ENCODE results near the gene PLA2G6. TPM values are rescaled to one million over a fixed set of nuclear protein-coding genes. Genes with fewer than 3 reads are reported as not detected.

PLA2G6 gene, protein sequence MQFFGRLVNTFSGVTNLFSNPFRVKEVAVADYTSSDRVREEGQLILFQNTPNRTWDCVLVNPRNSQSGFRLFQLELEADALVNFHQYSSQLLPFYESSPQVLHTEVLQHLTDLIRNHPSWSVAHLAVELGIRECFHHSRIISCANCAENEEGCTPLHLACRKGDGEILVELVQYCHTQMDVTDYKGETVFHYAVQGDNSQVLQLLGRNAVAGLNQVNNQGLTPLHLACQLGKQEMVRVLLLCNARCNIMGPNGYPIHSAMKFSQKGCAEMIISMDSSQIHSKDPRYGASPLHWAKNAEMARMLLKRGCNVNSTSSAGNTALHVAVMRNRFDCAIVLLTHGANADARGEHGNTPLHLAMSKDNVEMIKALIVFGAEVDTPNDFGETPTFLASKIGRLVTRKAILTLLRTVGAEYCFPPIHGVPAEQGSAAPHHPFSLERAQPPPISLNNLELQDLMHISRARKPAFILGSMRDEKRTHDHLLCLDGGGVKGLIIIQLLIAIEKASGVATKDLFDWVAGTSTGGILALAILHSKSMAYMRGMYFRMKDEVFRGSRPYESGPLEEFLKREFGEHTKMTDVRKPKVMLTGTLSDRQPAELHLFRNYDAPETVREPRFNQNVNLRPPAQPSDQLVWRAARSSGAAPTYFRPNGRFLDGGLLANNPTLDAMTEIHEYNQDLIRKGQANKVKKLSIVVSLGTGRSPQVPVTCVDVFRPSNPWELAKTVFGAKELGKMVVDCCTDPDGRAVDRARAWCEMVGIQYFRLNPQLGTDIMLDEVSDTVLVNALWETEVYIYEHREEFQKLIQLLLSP
- 100 to 1,000 TPM in 2 of 4 donors, 10 to 100 TPM in 2; 30.7 to 327 (median 72.3) TPM for total RNA-seq

DNA sequence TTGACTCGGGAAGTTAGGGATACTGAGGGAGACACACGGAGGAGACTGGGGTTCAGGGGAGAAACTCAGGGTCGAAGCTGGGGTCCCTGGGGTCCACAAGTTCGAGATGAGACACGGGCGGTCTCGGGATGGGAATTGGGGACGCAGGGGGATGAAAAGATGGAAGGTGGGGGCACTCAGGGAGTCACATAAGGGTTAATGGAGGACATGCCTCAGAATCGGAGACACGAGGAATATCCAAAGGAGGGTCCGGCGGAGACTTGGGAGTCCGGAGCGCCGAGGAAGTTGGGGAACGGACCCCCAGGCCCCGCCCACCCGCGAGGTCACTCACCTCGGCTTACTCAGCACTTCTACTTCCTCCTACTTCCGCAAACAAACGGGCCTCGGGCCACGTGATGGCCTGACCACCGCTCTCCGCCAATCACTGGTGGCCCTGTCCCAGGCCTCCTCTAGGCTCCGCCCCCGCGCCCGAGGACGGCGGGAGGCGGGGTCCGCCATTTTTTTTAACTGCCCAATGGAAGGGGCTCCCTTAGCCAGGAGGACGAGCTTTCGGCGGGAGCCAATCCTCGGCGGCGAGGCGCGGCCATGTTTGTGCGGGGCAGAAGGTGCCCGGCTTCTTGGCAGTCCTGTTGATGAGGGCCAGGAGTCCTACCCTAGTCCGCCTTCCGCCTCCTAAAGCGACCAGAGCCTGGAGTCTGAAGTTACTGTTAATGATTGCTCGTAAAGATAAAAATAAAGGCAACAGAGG lies at the start of gene PLA2G6:
PLA2G6 (minus strand) TSS at position 378 of the 748 bp plus-strand sequence. CDS start 12,404 bp downstream, outside the sequence.
- no peaks in the 10 kb centered on the region for H3K9me3 ChIP-seq
- peak; percentile 99 for DNase-seq
- peak within 1 kb of the TSS; percentile 47 to 66 (median 59) for H3K4me3 ChIP-seq
- H3K36me3 ChIP-seq: no peaks in the 10 kb centered on the region
- peak within 1 kb of the TSS; percentile 88 to 96 (median 92) for H3K27ac ChIP-seq
- peaks cover 22 to 54% (median 28%) of the 10 kb centered on the region in 4 donors for H3K4me1 ChIP-seq
- TF ChIP-seq POLR2AphosphoS5 (IDR thresholded peaks at IDR 0.05) (peak; percentile 24 to 58 (median 50)), EP300 (IDR thresholded peaks at IDR 0.05; ENCODE audit: low read depth) (no peak), POLR2A (IDR thresholded peaks at IDR 0.05) (peak; percentile 43)
- TF ChIP-seq, protein P1, sequence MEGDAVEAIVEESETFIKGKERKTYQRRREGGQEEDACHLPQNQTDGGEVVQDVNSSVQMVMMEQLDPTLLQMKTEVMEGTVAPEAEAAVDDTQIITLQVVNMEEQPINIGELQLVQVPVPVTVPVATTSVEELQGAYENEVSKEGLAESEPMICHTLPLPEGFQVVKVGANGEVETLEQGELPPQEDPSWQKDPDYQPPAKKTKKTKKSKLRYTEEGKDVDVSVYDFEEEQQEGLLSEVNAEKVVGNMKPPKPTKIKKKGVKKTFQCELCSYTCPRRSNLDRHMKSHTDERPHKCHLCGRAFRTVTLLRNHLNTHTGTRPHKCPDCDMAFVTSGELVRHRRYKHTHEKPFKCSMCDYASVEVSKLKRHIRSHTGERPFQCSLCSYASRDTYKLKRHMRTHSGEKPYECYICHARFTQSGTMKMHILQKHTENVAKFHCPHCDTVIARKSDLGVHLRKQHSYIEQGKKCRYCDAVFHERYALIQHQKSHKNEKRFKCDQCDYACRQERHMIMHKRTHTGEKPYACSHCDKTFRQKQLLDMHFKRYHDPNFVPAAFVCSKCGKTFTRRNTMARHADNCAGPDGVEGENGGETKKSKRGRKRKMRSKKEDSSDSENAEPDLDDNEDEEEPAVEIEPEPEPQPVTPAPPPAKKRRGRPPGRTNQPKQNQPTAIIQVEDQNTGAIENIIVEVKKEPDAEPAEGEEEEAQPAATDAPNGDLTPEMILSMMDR (IDR thresholded peaks at IDR 0.05): no peak
- intact Hi-C loops (cut with DNase I; ENCODE audit: low total_unique reads) (no loop called here), in situ Hi-C loops (cut with MboI; ENCODE audit: low pct_ligation_motif_present in 1 of 4, low pct_unique_long_range_greater_than_20kb in 1 of 4, low sequenced_read_pairs in 3 of 4) (no loop called here)
- H3K27me3 ChIP-seq: no peaks in the 10 kb centered on the region
- 0 to 1% methylated on average over 19 to 44 of the region's 48 CpGs for WGBS, 2 donors (ENCODE audit: low coverage in 1 of 2)

DNA sequence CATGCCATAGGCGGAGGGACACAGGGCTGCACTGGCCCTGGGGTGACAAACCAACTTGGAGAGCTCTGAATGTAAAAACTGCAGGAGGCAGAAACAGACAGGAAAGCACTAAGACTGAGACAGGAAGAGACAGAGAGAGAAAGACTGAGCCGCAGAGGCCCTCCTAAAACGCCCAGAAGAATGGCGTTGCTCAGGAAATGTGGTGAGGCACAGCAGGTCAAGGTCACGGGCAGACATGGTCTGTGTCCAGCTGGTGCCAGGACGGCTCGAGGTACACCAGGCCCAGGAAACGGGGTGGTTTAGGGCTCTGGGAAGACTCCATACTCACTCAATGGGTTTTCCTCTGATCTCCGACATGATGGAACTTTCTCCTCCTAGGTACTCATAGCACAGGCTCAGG lies 49.3 kb upstream of the PLA2G6 start:
- H3K27ac ChIP-seq: peak overlapping the region in 3 of 4 donors; percentile 69 to 77 (median 71)
- in situ Hi-C loops (cut with MboI; ENCODE audit: low pct_ligation_motif_present in 1 of 4, low pct_unique_long_range_greater_than_20kb in 1 of 4, low sequenced_read_pairs in 3 of 4): loop anchor here in 1 of 4 donors (25.0 kb wide), 1 partner anchor 119 kb away; the partner anchor contains the start of gene BAIAP2L2

DNA sequence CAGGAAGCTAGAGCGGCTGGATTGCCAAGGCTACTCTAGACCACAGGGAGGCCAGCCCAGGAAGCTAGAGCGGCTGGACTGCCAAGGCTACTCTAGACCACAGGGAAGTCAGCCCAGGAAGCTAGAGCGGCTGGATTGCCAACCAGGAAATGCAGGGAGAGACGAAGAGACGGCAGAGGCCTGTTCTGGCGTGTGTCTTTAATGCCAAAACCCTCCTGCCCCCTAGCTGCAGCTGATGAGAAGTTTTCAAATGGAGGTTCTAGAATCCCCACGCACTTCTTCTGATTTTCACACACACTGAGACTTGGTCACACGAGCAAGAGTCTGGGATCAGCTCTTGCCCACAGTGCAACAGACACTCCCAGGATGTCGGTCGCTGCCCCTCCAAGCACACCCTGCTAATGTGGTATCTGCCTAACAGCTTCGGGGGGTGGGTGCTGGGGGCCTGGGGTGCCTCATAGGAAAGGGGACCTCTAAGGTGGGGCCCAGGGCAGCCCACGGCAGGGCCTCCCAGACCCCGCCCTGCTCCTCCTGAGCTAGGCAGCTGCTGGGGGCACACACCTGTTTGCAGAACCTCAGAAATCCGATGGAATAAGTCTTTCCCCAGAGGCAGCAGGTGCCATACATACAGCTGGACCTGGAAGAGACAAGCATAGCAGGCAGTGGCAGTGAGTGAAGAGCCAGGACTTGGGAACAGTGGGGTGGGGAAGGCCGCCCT lies 48.6 kb upstream of the PLA2G6 start:
- TF ChIP-seq POLR2AphosphoS5 (IDR thresholded peaks at IDR 0.05): peak in 1 of 3 donors; percentile 52
- TF ChIP-seq, protein P1 (IDR thresholded peaks at IDR 0.05): peak; percentile 34 to 83 (median 50)
- TF ChIP-seq POLR2A (IDR thresholded peaks at IDR 0.05): no peak
- H3K4me1 ChIP-seq: peaks cover 14 to 28% (median 25%) of the 10 kb centered on the region in 4 donors
- no peaks in the 10 kb centered on the region for H3K27me3 ChIP-seq
- H3K36me3 ChIP-seq: peaks cover 0 to 4% (median under 1%) of the 10 kb centered on the region in 4 donors
- no peaks in the 10 kb centered on the region for H3K9me3 ChIP-seq
- intact Hi-C loops (cut with DNase I; ENCODE audit: low total_unique reads): loop anchor here (10.0 kb wide), 1 partner anchor 115 kb away; the partner anchor contains the start of gene BAIAP2L2
- 54% methylated on average over 13 of the region's 15 CpGs; no CpG with 5 or more reads in 1 of the 2 donors for WGBS, 2 donors (ENCODE audit: low coverage in 1 of 2)
- in situ Hi-C loops (cut with MboI; ENCODE audit: low pct_ligation_motif_present in 1 of 4, low pct_unique_long_range_greater_than_20kb in 1 of 4, low sequenced_read_pairs in 3 of 4): loop anchor here in 1 of 4 donors (25.0 kb wide), 1 partner anchor 118 kb away; the partner anchor contains the start of gene BAIAP2L2
- peak overlapping the region; percentile 37 to 77 (median 70) for H3K27ac ChIP-seq
- peak; percentile 80 for DNase-seq
- no peak overlapping the region for H3K4me3 ChIP-seq

More for the DNA sequence above, 49.3 kb upstream of the PLA2G6 start:
- peaks cover 14 to 28% (median 25%) of the 10 kb centered on the region in 4 donors for H3K4me1 ChIP-seq
- TF ChIP-seq, protein P1 (IDR thresholded peaks at IDR 0.05): no peak
- TF ChIP-seq POLR2A (IDR thresholded peaks at IDR 0.05) (no peak), EP300 (IDR thresholded peaks at IDR 0.05; ENCODE audit: low read depth) (no peak), POLR2AphosphoS5 (IDR thresholded peaks at IDR 0.05) (no peak)
- no peaks in the 10 kb centered on the region for H3K36me3 ChIP-seq
- DNase-seq: no peak
- no peak overlapping the region for H3K4me3 ChIP-seq
- intact Hi-C loops (cut with DNase I; ENCODE audit: low total_unique reads): loop anchor here (10.0 kb wide), 1 partner anchor 116 kb away; the partner anchor contains the start of gene BAIAP2L2
- no peaks in the 10 kb centered on the region for H3K9me3 ChIP-seq
- WGBS, 2 donors (ENCODE audit: low coverage in 1 of 2): 67 to 75% methylated on average over 6 to 9 of the region's 9 CpGs
- no peaks in the 10 kb centered on the region for H3K27me3 ChIP-seq
